K562 (cell line): ENCODE results near the gene PLEKHG4B. TPM values are rescaled to one million over a fixed set of nuclear protein-coding genes. Genes with fewer than 3 reads are reported as not detected.

Experiments used
- ATAC-seq: fragments of 200-7000 bp; cut with Tn5 transposase; 3 replicates; pipeline ENCODE4 v1.9.1; 2020; ENCODE audit warnings: moderate library complexity
- BruUV-seq: library from RNA; stranded (reverse); fragments of 400-500 nt; replicated peaks from 2 replicates; lab custom pipeline; 2021; lab: Mats Ljungman, UMichigan
- CTCF ChIA-PET: fragments of 300-600 bp; formaldehyde crosslinking; extraction: SDS; loops from one replicate; lab custom pipeline; 2021; ENCODE audit warnings: low intra/inter-chr PET ratio; lab: Yijun Ruan, JAX
- POLR2A ChIA-PET: fragments of 300-600, 350-650 bp; sonication (Branson Sonifier 250); formaldehyde crosslinking; extraction: SDS; loops from one replicate; lab custom pipeline; 2021; ENCODE audit warnings: antibody characterized with exemption, inconsistent platforms; lab: Yijun Ruan, JAX
- DNase-seq, 4 experiments: peaks; one replicate each; pipeline versions ENCODE4 v3.0.0 to v3.0.0-alpha.2; 2011 to 2018; ENCODE audit warnings: low spot score in 3 of 4, mixed read lengths in 3 of 4; ENCODE audit errors: extremely low read depth in 1 of 4
- FAIRE-seq: peaks from 2 replicates; lab custom pipeline; 2011; peaks lifted over from hg19 to GRCh38; lab: Jason Lieb, UNC
- H2AFZ ChIP-seq: 2 replicates; pipeline ENCODE4 v1.6.0; 2011; ENCODE audit warnings: low read depth, low read length, control low read depth, inconsistent platforms
- H3K27ac ChIP-seq: fragments of 200-600 bp; 3 replicates; pipeline ENCODE4 v1.8.0; 2011; ENCODE audit warnings: low read depth, mild to moderate bottlenecking, control low read depth, inconsistent platforms, low read length, moderate library complexity, mixed read lengths; ENCODE audit errors: extremely low read depth
- H3K27me3 ChIP-seq, 2 experiments: fragments of 300-600 bp in 1 of 2; 2 replicates in 1 of 2; 3 replicates in 1 of 2; pipeline versions ENCODE4 v1.6.0 to v1.8.0; 2011; ENCODE audit warnings: inconsistent platforms in 2 of 2, low read length in 2 of 2, mild to moderate bottlenecking in 1 of 2, mixed read lengths in 1 of 2, moderate library complexity in 1 of 2; ENCODE audit not compliant: control insufficient read depth in 2 of 2, insufficient read depth in 2 of 2
- H3K36me3 ChIP-seq: fragments of 300-600 bp; 3 replicates; pipeline ENCODE4 v1.8.0; 2011; ENCODE audit warnings: mild to moderate bottlenecking, low read length, inconsistent platforms; ENCODE audit not compliant: control insufficient read depth, insufficient read depth
- H3K4me1 ChIP-seq, 2 experiments: fragments of 200-600 bp in 1 of 2; replicated peaks in 1 of 2; 2 replicates in 1 of 2; 3 replicates in 1 of 2; pipeline versions ENCODE4 v1.5.1 to v1.8.0; 2011; ENCODE audit warnings: inconsistent platforms in 2 of 2, low read length in 2 of 2, mild to moderate bottlenecking in 1 of 2, mixed read lengths in 1 of 2, moderate library complexity in 1 of 2; ENCODE audit not compliant: control insufficient read depth in 2 of 2, insufficient read depth in 2 of 2
- H3K4me2 ChIP-seq: 2 replicates; pipeline ENCODE4 v1.6.1; 2011; ENCODE audit warnings: low read length, control low read depth, inconsistent platforms, mixed read lengths; ENCODE audit not compliant: insufficient read depth
- H3K4me3 ChIP-seq: fragments of 200-600 bp; sonication (generic), shearing (Covaris generic); 2 replicates; pipeline ENCODE4 v1.5.1; 2016; ENCODE audit warnings: control low read depth, inconsistent platforms
- H3K79me2 ChIP-seq: fragments of 200-600 bp; 3 replicates; pipeline ENCODE4 v1.8.0; 2011; ENCODE audit warnings: low read length, inconsistent platforms; ENCODE audit not compliant: control insufficient read depth, insufficient read depth
- H3K9ac ChIP-seq, 2 experiments: 2 replicates each; pipeline versions ENCODE4 v1.6.0 to v1.6.1; 2011; ENCODE audit warnings: low read depth in 2 of 2, low read length in 2 of 2, control low read depth in 1 of 2, inconsistent platforms in 1 of 2, mild to moderate bottlenecking in 1 of 2, mixed read lengths in 1 of 2; ENCODE audit not compliant: insufficient read depth in 1 of 2
- H3K9me1 ChIP-seq: one replicate; pipeline ENCODE4 v1.6.0; 2011; ENCODE audit warnings: inconsistent platforms, mild to moderate bottlenecking, low read length, moderate library complexity; ENCODE audit not compliant: control insufficient read depth, insufficient read depth
- H3K9me3 ChIP-seq: replicated peaks from 2 replicates; pipeline ENCODE4 v1.5.1; 2011; ENCODE audit warnings: low read depth, low read length, inconsistent platforms; ENCODE audit not compliant: control insufficient read depth, insufficient read depth
- H4K20me1 ChIP-seq: replicated peaks from 2 replicates; pipeline ENCODE4 v1.6.1; 2011; ENCODE audit warnings: low read length, inconsistent platforms, mixed read lengths; ENCODE audit not compliant: control insufficient read depth, insufficient read depth
- DIDO1 ChIP-seq: fragments of 450-650 bp; IDR thresholded peaks from 2 replicates; pipeline ENCODE4 v1.6.1; 2016; ENCODE audit warnings: low read depth, missing biosample characterization, missing genetic modification characterization
- MTA3 ChIP-seq: fragments of 450-650 bp; formaldehyde crosslinking; IDR thresholded peaks from 2 replicates; pipeline ENCODE4 v1.6.1; 2017; ENCODE audit warnings: mild to moderate bottlenecking, borderline replicate concordance
- TEAD1 ChIP-seq, 2 experiments: fragments of 450-650 bp in 1 of 2; sonication (generic) in 1 of 2; formaldehyde crosslinking; IDR thresholded peaks; 2 replicates each; pipeline versions ENCODE4 v1.4.0 to v1.8.0; 2020 to 2022; ENCODE audit warnings: mild to moderate bottlenecking in 2 of 2, missing genetic modification reagents in 1 of 2
- YY1 ChIP-seq, 3 experiments: IDR thresholded peaks; 2 replicates each; pipeline ENCODE4 v1.6.1; 2011; ENCODE audit warnings: low read length in 2 of 3, mild to moderate bottlenecking in 2 of 3, moderate library complexity in 2 of 3, borderline replicate concordance in 1 of 3, control low read depth in 1 of 3, low read depth in 1 of 3; ENCODE audit not compliant: insufficient read depth in 3 of 3, insufficient replicate concordance in 2 of 3, control insufficient read depth in 1 of 3, insufficient read length in 1 of 3; ENCODE audit errors: extremely low read depth in 1 of 3
- ZNF347 ChIP-seq: fragments of 450-650 bp; formaldehyde crosslinking; IDR thresholded peaks from 2 replicates; pipeline ENCODE4 v1.4.0; 2020; ENCODE audit warnings: low read depth, mild to moderate bottlenecking, moderate library complexity
- WGBS: fragments of 100-300 bp; shearing (Covaris generic); methylation state at CpG from one replicate; pipeline ENCODE4 v1.1.6; 2016; ENCODE audit warnings: low coverage, mixed read lengths; ENCODE audit not compliant: insufficient coverage; ENCODE audit errors: missing lambda C conversion rate; 5-methylcytosine and 5-hydroxymethylcytosine counted together
- in situ Hi-C: fragments of 300-500 bp; cut with MboI; formaldehyde crosslinking; loops from 4 replicates; pipeline ENCODE4 v1.15.0; 2018; ENCODE audit warnings: inconsistent platforms, mixed read lengths
- intact Hi-C: fragments of 100-400 bp; cut with micrococcal nuclease; formaldehyde crosslinking; loops from 2 replicates; pipeline ENCODE4 v1.14.2; 2022
- polyA plus RNA-seq, 8 experiments: library from polyadenylated mRNA; depleted of rRNA in 4 of 8; stranded (reverse) in 5 of 8; unstranded in 3 of 8; fragments of >200 nt; fragmentation: Nextera tagmentation in 2 of 8; fragmentation: Illumina TruSeq in 1 of 8; extraction: Ambion mirVana in 2 of 8; extraction: Trizol in 1 of 8; gene quantifications; 2 replicates each; pipeline versions ENCODE4 v1.2.1 to v1.2.3, GENCODE V29; 2011 to 2014; ENCODE audit warnings: inconsistent platforms in 1 of 8, missing spikeins in 1 of 8
- total RNA-seq, 7 experiments: library from RNA; depleted of rRNA in 6 of 7; stranded (reverse); fragments of >200 nt in 6 of 7; fragmentation: Illumina TruSeq in 2 of 7; extraction: Trizol in 2 of 7; gene quantifications; 2 replicates each; pipeline versions ENCODE4 v1.2.1 to v1.2.3, GENCODE V29; 2011 to 2021; ENCODE audit warnings: low replicate concordance in 1 of 7
- TF ChIP-seq, protein P1 (sequence below), 2 experiments: fragments of 200-800 bp in 1 of 2; sonication (Bioruptor generic) in 1 of 2; sonication (generic) in 1 of 2; formaldehyde crosslinking in 1 of 2; IDR thresholded peaks in 1 of 2; conservative IDR thresholded peaks in 1 of 2; 2 replicates each; pipeline versions ENCODE4 v1.5.0 to v1.6.1; 2016 to 2020; ENCODE audit warnings: missing compliant biosample characterization in 1 of 2, missing genetic modification characterization in 1 of 2, missing genetic modification reagents in 1 of 2

Gene PLEKHG4B
- total and polyA plus RNA-seq, 9 of the 15 experiments (the other 6 are each of a cell fraction or from before 2014, with no cell fraction given) = 0.02 TPM; not detected in 8

DNA sequence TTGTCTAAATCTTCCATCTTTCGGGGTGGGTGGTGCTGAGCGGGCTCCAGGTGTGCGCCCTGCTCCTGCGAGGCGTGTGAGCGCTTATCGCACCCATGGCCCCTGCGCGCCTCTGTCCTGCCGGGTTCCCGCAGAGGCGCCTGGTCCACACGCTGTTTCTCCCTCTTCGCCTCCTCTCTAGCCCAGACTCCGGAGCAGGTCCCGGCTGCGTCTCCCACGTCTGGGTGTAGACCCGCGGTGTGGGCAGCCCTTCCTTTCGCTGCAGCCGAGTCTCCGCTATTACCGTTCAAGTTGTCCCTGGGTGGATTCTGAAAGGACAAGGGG, 40.5 kb upstream of the PLEKHG4B start:
- H3K4me1 ChIP-seq = peaks cover 0 to 23% of the 10 kb centered on the region in 2 experiments; a peak in 2 of 5 replicates
- 65% methylated on average over 23 of the region's 24 CpGs for WGBS
- H3K4me2 ChIP-seq = no peak overlapping the region
- POLR2A ChIA-PET = no interaction called here
- CTCF ChIA-PET = no interaction called here
- TF ChIP-seq MTA3 = no peak
- TF ChIP-seq YY1 (IDR thresholded peaks at IDR 0.05; ENCODE audit: borderline replicate concordance in 1 of 3, control insufficient read depth in 1 of 3, extremely low read depth in 1 of 3, insufficient read depth in 3 of 3, insufficient read length in 1 of 3, insufficient replicate concordance in 2 of 3, low read depth in 1 of 3, low read length in 2 of 3) = no peak
- TF ChIP-seq, protein P1, sequence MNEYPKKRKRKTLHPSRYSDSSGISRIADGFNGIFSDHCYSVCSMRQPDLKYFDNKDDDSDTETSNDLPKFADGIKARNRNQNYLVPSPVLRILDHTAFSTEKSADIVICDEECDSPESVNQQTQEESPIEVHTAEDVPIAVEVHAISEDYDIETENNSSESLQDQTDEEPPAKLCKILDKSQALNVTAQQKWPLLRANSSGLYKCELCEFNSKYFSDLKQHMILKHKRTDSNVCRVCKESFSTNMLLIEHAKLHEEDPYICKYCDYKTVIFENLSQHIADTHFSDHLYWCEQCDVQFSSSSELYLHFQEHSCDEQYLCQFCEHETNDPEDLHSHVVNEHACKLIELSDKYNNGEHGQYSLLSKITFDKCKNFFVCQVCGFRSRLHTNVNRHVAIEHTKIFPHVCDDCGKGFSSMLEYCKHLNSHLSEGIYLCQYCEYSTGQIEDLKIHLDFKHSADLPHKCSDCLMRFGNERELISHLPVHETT (CRISPR knock-in tag; conservative IDR thresholded peaks at IDR 0.05 in 1 of 2, IDR thresholded peaks at IDR 0.05 in 1 of 2) = no peak
- no peak for TF ChIP-seq ZNF347
- TF ChIP-seq DIDO1 (tag) = no peak
- TF ChIP-seq TEAD1 (CRISPR knock-in tag; IDR thresholded peaks at IDR 0.05) = no peak
- in situ Hi-C loops (no loop called here), intact Hi-C loops (no loop called here)
- H2AFZ ChIP-seq = no peak overlapping the region
- no peaks in the 10 kb centered on the region for H3K9me3 ChIP-seq
- no peak overlapping the region for H3K27ac ChIP-seq
- ATAC-seq = no peak
- no peaks in the 10 kb centered on the region for H3K79me2 ChIP-seq
- H3K9ac ChIP-seq = no peak overlapping the region
- no peaks in the 10 kb centered on the region for H3K36me3 ChIP-seq
- no peak for DNase-seq
- H4K20me1 ChIP-seq = peaks cover 7% of the 10 kb centered on the region; the same call in 1 of the 2 replicates
- FAIRE-seq = no peak
- BruUV-seq = no TSS peak
- H3K27me3 ChIP-seq = peaks cover 8 to 19% of the 10 kb centered on the region in 2 experiments
- no peaks in the 10 kb centered on the region for H3K9me1 ChIP-seq
- no peak overlapping the region for H3K4me3 ChIP-seq
